Adrenal gland (tissue), 5 donors: ENCODE data around the gene P4HA2.

Experiments
- POLR2A ChIP-seq, 2 donors: fragments of 450-650 bp; IDR thresholded peaks; one replicate each; pipeline ENCODE4 v1.6.1; 2017; ENCODE audit warnings: antibody characterized with exemption in 2 of 2, mild to moderate bottlenecking in 2 of 2, moderate library complexity in 1 of 2
- TF ChIP-seq, protein P1 (sequence below), 6 experiments: fragments of 450-650 bp in 4 of 6; fragments of 200-600 bp in 2 of 6; sonication (generic) in 1 of 6; IDR thresholded peaks; 1 replicate in 5 of 6; 2 replicates in 1 of 6; pipeline versions ENCODE4 v1.5.1 to v1.8.0; 2016 to 2021; ENCODE audit warnings: antibody characterized with exemption in 6 of 6, mild to moderate bottlenecking in 2 of 6, moderate library complexity in 1 of 6
- donor health status: DM: no; HTN: no; CAD: no.

GRCh38 chr5:132266836-132267160 lies 39.1 kb upstream of the P4HA2 start:
- TF ChIP-seq, protein P1, sequence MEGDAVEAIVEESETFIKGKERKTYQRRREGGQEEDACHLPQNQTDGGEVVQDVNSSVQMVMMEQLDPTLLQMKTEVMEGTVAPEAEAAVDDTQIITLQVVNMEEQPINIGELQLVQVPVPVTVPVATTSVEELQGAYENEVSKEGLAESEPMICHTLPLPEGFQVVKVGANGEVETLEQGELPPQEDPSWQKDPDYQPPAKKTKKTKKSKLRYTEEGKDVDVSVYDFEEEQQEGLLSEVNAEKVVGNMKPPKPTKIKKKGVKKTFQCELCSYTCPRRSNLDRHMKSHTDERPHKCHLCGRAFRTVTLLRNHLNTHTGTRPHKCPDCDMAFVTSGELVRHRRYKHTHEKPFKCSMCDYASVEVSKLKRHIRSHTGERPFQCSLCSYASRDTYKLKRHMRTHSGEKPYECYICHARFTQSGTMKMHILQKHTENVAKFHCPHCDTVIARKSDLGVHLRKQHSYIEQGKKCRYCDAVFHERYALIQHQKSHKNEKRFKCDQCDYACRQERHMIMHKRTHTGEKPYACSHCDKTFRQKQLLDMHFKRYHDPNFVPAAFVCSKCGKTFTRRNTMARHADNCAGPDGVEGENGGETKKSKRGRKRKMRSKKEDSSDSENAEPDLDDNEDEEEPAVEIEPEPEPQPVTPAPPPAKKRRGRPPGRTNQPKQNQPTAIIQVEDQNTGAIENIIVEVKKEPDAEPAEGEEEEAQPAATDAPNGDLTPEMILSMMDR (IDR thresholded peaks at IDR 0.05), result no peak
- no peak for TF ChIP-seq POLR2A (IDR thresholded peaks at IDR 0.05)
